ENCODE measurements around the gene OLFML1. TPM values are rescaled to one million over a fixed set of nuclear protein-coding genes. Genes with fewer than 3 reads are reported as not detected.

The OLFML1 gene
- total RNA-seq, 2 donors from 2014 or later, result 0.81 to 1.5 TPM

DNA sequence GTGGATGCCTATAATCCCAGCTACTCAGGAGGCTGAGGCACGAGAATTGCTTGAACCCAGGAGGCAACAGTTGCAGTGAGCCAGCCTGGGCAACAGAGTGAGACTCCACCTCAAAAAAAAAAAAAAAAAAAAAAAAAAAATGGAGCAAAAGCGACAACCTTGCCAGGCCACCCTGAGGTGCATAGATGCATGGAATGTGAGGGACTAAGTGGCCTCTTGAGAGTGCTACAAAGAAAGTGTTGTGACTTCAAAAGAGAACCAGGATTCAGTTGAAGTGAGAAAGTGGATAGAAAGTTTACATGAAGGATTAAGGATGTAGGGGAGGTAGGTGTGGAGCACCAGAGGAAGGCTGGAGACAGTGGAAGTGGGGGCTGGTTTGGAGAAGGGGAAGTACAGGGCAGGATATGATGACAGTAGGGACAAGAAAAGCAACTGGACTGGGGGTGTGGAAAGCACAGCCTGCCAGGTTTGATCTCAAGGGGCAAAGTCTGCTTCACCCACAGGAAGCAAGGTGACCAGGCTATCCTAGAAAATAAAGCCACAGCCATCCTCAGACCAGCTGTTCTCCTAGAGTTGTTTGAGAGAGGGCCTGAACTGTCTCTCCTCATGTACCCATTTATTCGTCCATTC, 36.0 kb upstream of the OLFML1 start:
- Histone ChIP-seq H3K27ac (ENCODE audit: low read depth, low read length) (no peak overlapping the region), H3K4me1 (ENCODE audit: control insufficient read depth, insufficient read depth, low read length) (peaks cover 37% of the 10 kb centered on the region), H3K27me3 (ENCODE audit: control insufficient read depth, insufficient read depth, low read length, poor library complexity, severe bottlenecking) (peaks cover 18% of the 10 kb centered on the region), H3K4me3 (ENCODE audit: low read length) (no peak overlapping the region), H3K9ac (ENCODE audit: extremely low read depth, low read length, poor library complexity, severe bottlenecking) (no peak overlapping the region), H3K9me3 (ENCODE audit: control insufficient read depth, low read length) (no peaks in the 10 kb centered on the region), H3K36me3 (ENCODE audit: control insufficient read depth, insufficient read depth, low read length) (no peaks in the 10 kb centered on the region)
- Mint-ChIP-seq H3K36me3 (ENCODE audit: low read depth) (no peaks in the 10 kb centered on the region), H3K4me3 (no peak overlapping the region), H3K4me1 (peaks cover 61% of the 10 kb centered on the region), H3K27me3 (ENCODE audit: insufficient read depth) (peaks cover 33% of the 10 kb centered on the region), H3K9me3 (no peaks in the 10 kb centered on the region), H3K27ac (no peak overlapping the region)
- WGBS, 2 experiments (ENCODE audit: insufficient coverage in 1 of 2, insufficient read length in 1 of 2), result 83% methylated on average over 3 of the region's 3 CpGs; no CpG with 5 or more reads in 1 of the 2 experiments
- no peak for DNase-seq
- TF ChIP-seq, protein P1, sequence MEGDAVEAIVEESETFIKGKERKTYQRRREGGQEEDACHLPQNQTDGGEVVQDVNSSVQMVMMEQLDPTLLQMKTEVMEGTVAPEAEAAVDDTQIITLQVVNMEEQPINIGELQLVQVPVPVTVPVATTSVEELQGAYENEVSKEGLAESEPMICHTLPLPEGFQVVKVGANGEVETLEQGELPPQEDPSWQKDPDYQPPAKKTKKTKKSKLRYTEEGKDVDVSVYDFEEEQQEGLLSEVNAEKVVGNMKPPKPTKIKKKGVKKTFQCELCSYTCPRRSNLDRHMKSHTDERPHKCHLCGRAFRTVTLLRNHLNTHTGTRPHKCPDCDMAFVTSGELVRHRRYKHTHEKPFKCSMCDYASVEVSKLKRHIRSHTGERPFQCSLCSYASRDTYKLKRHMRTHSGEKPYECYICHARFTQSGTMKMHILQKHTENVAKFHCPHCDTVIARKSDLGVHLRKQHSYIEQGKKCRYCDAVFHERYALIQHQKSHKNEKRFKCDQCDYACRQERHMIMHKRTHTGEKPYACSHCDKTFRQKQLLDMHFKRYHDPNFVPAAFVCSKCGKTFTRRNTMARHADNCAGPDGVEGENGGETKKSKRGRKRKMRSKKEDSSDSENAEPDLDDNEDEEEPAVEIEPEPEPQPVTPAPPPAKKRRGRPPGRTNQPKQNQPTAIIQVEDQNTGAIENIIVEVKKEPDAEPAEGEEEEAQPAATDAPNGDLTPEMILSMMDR (conservative IDR thresholded peaks at IDR 0.05), result no peak

DNA sequence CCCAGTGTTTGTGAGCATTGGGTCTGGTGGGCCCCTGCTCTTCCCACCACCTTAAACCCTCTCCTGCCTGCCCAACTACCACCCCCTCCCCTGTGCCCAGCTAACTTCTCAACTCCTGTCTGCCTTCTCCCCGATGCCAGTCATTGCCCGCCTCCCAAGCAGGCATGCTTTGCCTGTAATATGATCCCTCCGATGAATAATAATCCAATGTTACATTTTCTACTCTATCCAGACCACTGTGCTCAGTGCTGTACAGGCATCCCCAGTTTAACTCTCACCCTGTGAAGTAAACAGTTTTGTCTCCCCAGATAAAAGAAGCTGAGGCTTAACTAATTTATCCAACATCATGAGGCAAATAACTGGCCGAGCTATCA, 35.5 kb upstream of the OLFML1 start:
- no peak overlapping the region for H3K4me3 Mint-ChIP-seq
- no peaks in the 10 kb centered on the region for H3K9me3 Mint-ChIP-seq
- no peak for DNase-seq
- no peak overlapping the region for H3K9ac ChIP-seq (ENCODE audit: extremely low read depth, low read length, poor library complexity, severe bottlenecking)
- no peaks in the 10 kb centered on the region for H3K9me3 ChIP-seq (ENCODE audit: control insufficient read depth, low read length)
- H3K36me3 Mint-ChIP-seq (ENCODE audit: low read depth), result no peaks in the 10 kb centered on the region
- 86 to 94% methylated on average over 4 of the region's 4 CpGs for WGBS, 2 experiments (ENCODE audit: insufficient coverage in 1 of 2, insufficient read length in 1 of 2)
- no peaks in the 10 kb centered on the region for H3K36me3 ChIP-seq (ENCODE audit: control insufficient read depth, insufficient read depth, low read length)
- peaks cover 18% of the 10 kb centered on the region for H3K27me3 ChIP-seq (ENCODE audit: control insufficient read depth, insufficient read depth, low read length, poor library complexity, severe bottlenecking)
- TF ChIP-seq, protein P1 (conservative IDR thresholded peaks at IDR 0.05), result no peak
- no peak overlapping the region for H3K27ac ChIP-seq (ENCODE audit: low read depth, low read length)
- no peak overlapping the region for H3K4me3 ChIP-seq (ENCODE audit: low read length)
- H3K27ac Mint-ChIP-seq, result no peak overlapping the region
- H3K27me3 Mint-ChIP-seq (ENCODE audit: insufficient read depth), result peaks cover 33% of the 10 kb centered on the region
- peaks cover 36% of the 10 kb centered on the region for H3K4me1 ChIP-seq (ENCODE audit: control insufficient read depth, insufficient read depth, low read length)
- H3K4me1 Mint-ChIP-seq, result peaks cover 57% of the 10 kb centered on the region

DNA sequence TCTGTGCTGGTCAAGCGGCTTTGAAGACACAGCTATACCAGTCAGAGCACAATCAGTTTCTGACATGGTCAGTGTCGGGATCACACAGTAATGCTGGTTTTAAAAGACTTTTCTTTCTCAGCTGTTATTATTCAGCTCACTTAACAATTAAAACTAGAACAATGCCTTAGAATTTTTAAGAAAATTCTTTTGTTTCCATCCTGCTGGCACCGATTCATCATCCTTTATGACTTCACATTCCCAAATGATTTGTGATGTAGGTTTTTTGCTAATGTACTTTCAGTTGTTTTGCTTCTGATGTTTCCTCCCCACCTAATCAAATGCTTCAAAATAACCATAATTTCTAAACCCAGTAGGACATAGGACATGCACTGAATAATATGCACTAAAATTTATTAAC, 34.5 kb upstream of the OLFML1 start:
- WGBS, 2 experiments (ENCODE audit: insufficient coverage in 1 of 2, insufficient read length in 1 of 2), result 93 to 100% methylated on average over 2 to 3 of the region's 3 CpGs
- TF ChIP-seq, protein P1 (conservative IDR thresholded peaks at IDR 0.05), result no peak
- H3K4me3 ChIP-seq (ENCODE audit: low read length), result no peak overlapping the region
- no peak for DNase-seq
- H3K27ac Mint-ChIP-seq, result no peak overlapping the region
- no peaks in the 10 kb centered on the region for H3K36me3 ChIP-seq (ENCODE audit: control insufficient read depth, insufficient read depth, low read length)
- no peaks in the 10 kb centered on the region for H3K36me3 Mint-ChIP-seq (ENCODE audit: low read depth)
- H3K4me1 ChIP-seq (ENCODE audit: control insufficient read depth, insufficient read depth, low read length), result peaks cover 28% of the 10 kb centered on the region
- H3K27me3 Mint-ChIP-seq (ENCODE audit: insufficient read depth), result peaks cover 27% of the 10 kb centered on the region
- no peak overlapping the region for H3K27ac ChIP-seq (ENCODE audit: low read depth, low read length)
- H3K9ac ChIP-seq (ENCODE audit: extremely low read depth, low read length, poor library complexity, severe bottlenecking), result no peak overlapping the region
- H3K4me3 Mint-ChIP-seq, result no peak overlapping the region
- no peaks in the 10 kb centered on the region for H3K9me3 ChIP-seq (ENCODE audit: control insufficient read depth, low read length)
- peaks cover 50% of the 10 kb centered on the region for H3K4me1 Mint-ChIP-seq
- peaks cover 15% of the 10 kb centered on the region for H3K27me3 ChIP-seq (ENCODE audit: control insufficient read depth, insufficient read depth, low read length, poor library complexity, severe bottlenecking)
- no peaks in the 10 kb centered on the region for H3K9me3 Mint-ChIP-seq

All from endodermal cell (in vitro differentiated cells).